Sigmoid colon (tissue), 4 donors: Measurements from ENCODE around the gene PHLPP1.

Experiments
- POLR2A ChIP-seq, 2 donors: fragments of 450-650 bp; IDR thresholded peaks; one replicate each; pipeline ENCODE4 v1.6.1; 2016; ENCODE audit warnings: antibody characterized with exemption in 2 of 2, mild to moderate bottlenecking in 2 of 2, moderate library complexity in 2 of 2
- POLR2AphosphoS5 ChIP-seq, 4 donors: sonication (generic); formaldehyde crosslinking; IDR thresholded peaks; one replicate each; pipeline ENCODE4 v1.6.1; 2017; ENCODE audit warnings: antibody characterized with exemption in 4 of 4
- TF ChIP-seq, protein P1 (sequence below), 4 experiments: fragments of 450-650 bp in 3 of 4; fragments of 200-600 bp in 1 of 4; IDR thresholded peaks; one replicate each; pipeline ENCODE4 v1.5.1; 2016 to 2019; ENCODE audit warnings: antibody characterized with exemption in 4 of 4, mild to moderate bottlenecking in 3 of 4, moderate library complexity in 2 of 4

DNA sequence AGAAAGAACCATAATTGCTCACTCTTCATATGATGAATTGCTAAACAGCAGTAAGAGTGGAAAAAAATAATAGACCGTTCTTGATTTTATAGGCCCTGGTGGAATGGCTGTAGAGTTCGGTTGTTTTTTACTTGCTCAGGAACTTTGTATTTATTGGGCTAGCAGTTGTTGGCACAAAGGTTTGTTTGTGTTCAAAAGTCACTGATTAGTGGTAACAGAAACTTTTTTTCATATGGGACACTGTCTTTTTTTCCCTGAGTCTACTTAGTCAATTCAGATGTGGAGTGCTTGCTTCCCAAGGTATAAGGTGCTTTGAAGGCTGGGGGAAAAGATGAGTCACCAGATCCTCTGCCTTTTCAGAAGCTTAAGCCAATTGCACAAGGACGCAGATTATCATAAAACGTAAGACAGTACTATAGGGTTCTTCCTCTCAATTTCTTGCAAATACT, 25.8 kb downstream of the PHLPP1 start:
- TF ChIP-seq, protein P1, sequence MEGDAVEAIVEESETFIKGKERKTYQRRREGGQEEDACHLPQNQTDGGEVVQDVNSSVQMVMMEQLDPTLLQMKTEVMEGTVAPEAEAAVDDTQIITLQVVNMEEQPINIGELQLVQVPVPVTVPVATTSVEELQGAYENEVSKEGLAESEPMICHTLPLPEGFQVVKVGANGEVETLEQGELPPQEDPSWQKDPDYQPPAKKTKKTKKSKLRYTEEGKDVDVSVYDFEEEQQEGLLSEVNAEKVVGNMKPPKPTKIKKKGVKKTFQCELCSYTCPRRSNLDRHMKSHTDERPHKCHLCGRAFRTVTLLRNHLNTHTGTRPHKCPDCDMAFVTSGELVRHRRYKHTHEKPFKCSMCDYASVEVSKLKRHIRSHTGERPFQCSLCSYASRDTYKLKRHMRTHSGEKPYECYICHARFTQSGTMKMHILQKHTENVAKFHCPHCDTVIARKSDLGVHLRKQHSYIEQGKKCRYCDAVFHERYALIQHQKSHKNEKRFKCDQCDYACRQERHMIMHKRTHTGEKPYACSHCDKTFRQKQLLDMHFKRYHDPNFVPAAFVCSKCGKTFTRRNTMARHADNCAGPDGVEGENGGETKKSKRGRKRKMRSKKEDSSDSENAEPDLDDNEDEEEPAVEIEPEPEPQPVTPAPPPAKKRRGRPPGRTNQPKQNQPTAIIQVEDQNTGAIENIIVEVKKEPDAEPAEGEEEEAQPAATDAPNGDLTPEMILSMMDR (IDR thresholded peaks at IDR 0.05), result no peak
- TF ChIP-seq POLR2A (IDR thresholded peaks at IDR 0.05) (no peak), POLR2AphosphoS5 (IDR thresholded peaks at IDR 0.05) (peak in 3 of 4 donors; percentile 32 to 66 (median 33))
